Mesothelial cell of epicardium (in vitro differentiated cells): ENCODE results near the gene ZNF750. TPM values are rescaled to one million over a fixed set of nuclear protein-coding genes. Genes with fewer than 3 reads are reported as not detected.

Experiments used
- DNase-seq, 2 experiments: peaks; one replicate each; pipeline ENCODE4 v3.0.0; 2021; ENCODE audit warnings: low spot score in 2 of 2; ENCODE audit not compliant: unreplicated experiment in 2 of 2
- H3K27ac Mint-ChIP-seq: 2 replicates; pipeline ENCODE4 v1.8.0; 2021; ENCODE audit warnings: mixed read lengths
- H3K27me3 Mint-ChIP-seq: 2 replicates; pipeline ENCODE4 v1.8.0; 2021; ENCODE audit warnings: low read depth, mixed read lengths
- H3K36me3 Mint-ChIP-seq: 2 replicates; pipeline ENCODE4 v1.8.0; 2021; ENCODE audit warnings: mixed read lengths
- H3K4me1 Mint-ChIP-seq: 2 replicates; pipeline ENCODE4 v1.8.0; 2021; ENCODE audit warnings: mixed read lengths
- H3K4me3 Mint-ChIP-seq: 2 replicates; pipeline ENCODE4 v1.8.0; 2021; ENCODE audit warnings: mild to moderate bottlenecking, moderate library complexity, mixed read lengths
- H3K9me3 Mint-ChIP-seq: 2 replicates; pipeline ENCODE4 v1.8.0; 2021; ENCODE audit warnings: mixed read lengths
- CTCF ChIP-seq: fragments of 200-600 bp; sonication (generic); IDR thresholded peaks from one replicate; pipeline ENCODE4 v1.5.0; 2021; ENCODE audit warnings: antibody characterized with exemption; ENCODE audit not compliant: unreplicated experiment
- total RNA-seq: library from RNA; stranded (reverse); gene quantifications from 3 replicates; pipeline ENCODE4 v1.2.1, GENCODE V29; 2021

Gene ZNF750
- total RNA-seq, 1 donor from 2014 or later, result 2.6 TPM

GRCh38 chr17:82874011-82874835, 34.4 kb upstream of the ZNF750 start:
- no peak for TF ChIP-seq CTCF
- Mint-ChIP-seq H3K27ac (peak overlapping the region; percentile 52), H3K36me3 (peaks cover 15% of the 10 kb centered on the region), H3K27me3 (no peaks in the 10 kb centered on the region), H3K4me1 (peaks cover 29% of the 10 kb centered on the region), H3K9me3 (no peaks in the 10 kb centered on the region), H3K4me3 (no peak overlapping the region)
- DNase-seq, result no peak

GRCh38 chr17:82873521-82873920, 33.7 kb upstream of the ZNF750 start:
- no peak overlapping the region for H3K4me3 Mint-ChIP-seq
- TF ChIP-seq CTCF, result no peak
- no peaks in the 10 kb centered on the region for H3K27me3 Mint-ChIP-seq
- DNase-seq, result no peak
- peaks cover 32% of the 10 kb centered on the region for H3K4me1 Mint-ChIP-seq
- H3K36me3 Mint-ChIP-seq, result peaks cover 15% of the 10 kb centered on the region
- H3K9me3 Mint-ChIP-seq, result no peaks in the 10 kb centered on the region
- H3K27ac Mint-ChIP-seq, result peak overlapping the region; percentile 69

- Mint-ChIP-seq H3K4me3 (no peak overlapping the region), H3K27ac (peak overlapping the region; percentile 69), H3K4me1 (peaks cover 36% of the 10 kb centered on the region), H3K36me3 (peaks cover 15% of the 10 kb centered on the region), H3K27me3 (no peaks in the 10 kb centered on the region), H3K9me3 (no peaks in the 10 kb centered on the region)
- DNase-seq, result no peak
- TF ChIP-seq CTCF, result no peak
These were observed 33.0 kb upstream of the ZNF750 start for GRCh38 chr17:82872591-82873520.

GRCh38 chr17:82871776-82872561, 32.1 kb upstream of the ZNF750 start:
- Mint-ChIP-seq H3K36me3 (peaks cover 15% of the 10 kb centered on the region), H3K9me3 (no peaks in the 10 kb centered on the region), H3K27ac (no peak overlapping the region), H3K4me1 (peaks cover 38% of the 10 kb centered on the region), H3K4me3 (no peak overlapping the region), H3K27me3 (no peaks in the 10 kb centered on the region)
- TF ChIP-seq CTCF, result no peak
- DNase-seq, result no peak

GRCh38 chr17:82871056-82871775, 31.4 kb upstream of the ZNF750 start:
- H3K4me3 Mint-ChIP-seq, result no peak overlapping the region

More at GRCh38 chr17:82871056-82871775, 31.4 kb upstream of the ZNF750 start:
- H3K27me3 Mint-ChIP-seq, result no peaks in the 10 kb centered on the region
- no peak for DNase-seq
- H3K36me3 Mint-ChIP-seq, result peaks cover 15% of the 10 kb centered on the region
- no peaks in the 10 kb centered on the region for H3K9me3 Mint-ChIP-seq
- H3K27ac Mint-ChIP-seq, result no peak overlapping the region
- no peak for TF ChIP-seq CTCF
- H3K4me1 Mint-ChIP-seq, result peaks cover 37% of the 10 kb centered on the region
